K562 (cell line): ENCODE measurements around the gene GALNT15. TPM values are rescaled to one million over a fixed set of nuclear protein-coding genes. Genes with fewer than 3 reads are reported as not detected.

ENCODE experiments used
- CHD7 ChIP-seq: fragments of 200-600 bp; sonication (generic); IDR thresholded peaks from one replicate; pipeline ENCODE4 v1.6.1; 2012; ENCODE audit warnings: mild to moderate bottlenecking, low read depth, low read length, inconsistent platforms
- MEIS2 ChIP-seq: fragments of 450-650 bp; IDR thresholded peaks from 2 replicates; pipeline ENCODE4 v1.6.1; 2014; ENCODE audit warnings: mild to moderate bottlenecking; ENCODE audit not compliant: partially characterized antibody
- NCOA1 ChIP-seq: fragments of 450-650 bp; IDR thresholded peaks from 2 replicates; pipeline ENCODE4 v1.6.1; 2016; ENCODE audit warnings: low read depth
- TFE3 ChIP-seq: fragments of 450-650 bp; formaldehyde crosslinking; IDR thresholded peaks from 2 replicates; pipeline ENCODE4 v1.4.0; 2020; ENCODE audit warnings: mild to moderate bottlenecking, mixed read lengths
- ZNF592 ChIP-seq: fragments of 450-650 bp; IDR thresholded peaks from 2 replicates; pipeline ENCODE4 v1.6.1; 2017; ENCODE audit warnings: antibody characterized with exemption, mild to moderate bottlenecking
- polyA plus RNA-seq, 8 experiments: library from polyadenylated mRNA; depleted of rRNA in 4 of 8; stranded (reverse) in 5 of 8; unstranded in 3 of 8; fragments of >200 nt; fragmentation: Nextera tagmentation in 2 of 8; fragmentation: Illumina TruSeq in 1 of 8; extraction: Ambion mirVana in 2 of 8; extraction: Trizol in 1 of 8; gene quantifications; 2 replicates each; pipeline versions ENCODE4 v1.2.1 to v1.2.3, GENCODE V29; 2011 to 2014; ENCODE audit warnings: inconsistent platforms in 1 of 8, missing spikeins in 1 of 8
- total RNA-seq, 7 experiments: library from RNA; depleted of rRNA in 6 of 7; stranded (reverse); fragments of >200 nt in 6 of 7; fragmentation: Illumina TruSeq in 2 of 7; extraction: Trizol in 2 of 7; gene quantifications; 2 replicates each; pipeline versions ENCODE4 v1.2.1 to v1.2.3, GENCODE V29; 2011 to 2021; ENCODE audit warnings: low replicate concordance in 1 of 7

Gene GALNT15
- total and polyA plus RNA-seq, 9 of the 15 experiments (the other 6 are each of a cell fraction or from before 2014, with no cell fraction given) = not detected

- TF ChIP-seq ZNF592 (no peak), CHD7 (no peak), TFE3 (CRISPR knock-in tag) (no peak), NCOA1 (no peak), MEIS2 (no peak)
Measured at GRCh38 chr3:16182183-16182582, 7.7 kb downstream of the GALNT15 start (continued).
